Measurements from ENCODE around the gene TLR9.
"Not testable (repeated sequence)": the region's sequence is repeated elsewhere in the genome, so short reads cannot be mapped to it uniquely, and the experiment has no call there.

The TLR9 gene

DNA sequence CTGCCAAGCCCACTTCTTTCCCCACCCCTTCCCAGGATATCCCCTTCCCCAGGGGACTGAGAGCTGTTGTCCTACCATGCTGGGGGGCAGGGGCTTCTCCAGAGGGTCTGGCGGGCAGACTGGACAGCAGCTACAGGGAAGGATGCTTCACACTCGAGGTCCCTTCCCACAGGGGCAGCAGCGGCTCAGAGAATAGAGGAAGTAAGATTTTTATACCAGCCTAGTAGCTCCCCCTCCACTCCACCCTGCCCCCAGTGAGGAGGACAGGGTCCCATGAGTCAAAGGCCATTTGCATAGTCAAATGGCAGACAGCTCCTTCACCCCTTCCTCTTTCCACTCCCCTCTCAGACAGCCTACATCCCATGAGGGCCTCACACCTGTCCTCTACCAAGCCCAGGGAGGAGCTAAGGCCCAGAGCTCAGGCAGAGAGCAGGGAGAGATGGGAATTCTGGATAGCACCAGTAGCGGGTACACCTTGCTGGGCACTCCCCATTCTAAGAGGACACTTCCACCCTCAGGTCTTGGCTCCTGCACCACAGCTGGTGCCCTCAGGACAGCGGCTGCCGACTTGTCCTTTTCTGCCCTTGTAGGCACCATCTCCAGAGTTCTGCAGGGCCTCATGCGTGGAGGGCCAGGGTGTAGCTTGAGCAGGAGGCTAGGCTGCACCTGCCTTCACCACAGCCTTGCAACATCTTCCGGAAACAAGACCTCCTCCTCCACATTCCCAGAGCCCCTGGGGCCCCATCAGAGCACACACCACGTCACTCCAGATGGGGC is at the start of gene TLR9:
Gene TLR9, minus strand, starts transcription at position 194 of the 777 bp plus-strand sequence. Its CDS starts 116 bp downstream, at position 78.
- no peak for DNase-seq

- not testable (repeated sequence) for DNase-seq
Observed at GRCh38 chr3:52274781-52275180, 49.3 kb upstream of the TLR9 start.

GRCh38 chr3:52272831-52273230 is 47.4 kb upstream of the TLR9 start:
- no peak for DNase-seq

DNA sequence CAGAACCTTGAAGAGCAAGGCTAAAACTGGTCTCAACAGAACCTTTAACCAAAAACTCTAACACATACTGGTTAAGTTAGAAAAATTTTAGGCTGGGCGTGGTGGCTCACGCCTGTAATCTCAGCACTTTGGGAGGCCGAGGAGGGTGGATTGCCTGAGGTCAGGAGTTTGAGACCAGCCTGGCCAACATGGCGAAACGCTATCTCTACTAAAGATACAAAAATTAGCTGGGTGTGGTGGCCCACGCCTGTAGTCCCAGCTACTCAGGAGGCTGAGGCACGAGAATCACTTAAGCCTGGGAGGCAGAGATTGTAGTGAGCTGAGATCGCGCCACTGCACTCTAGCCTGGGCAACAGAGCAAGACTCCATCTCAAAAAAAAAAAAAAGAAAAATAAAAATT is 46.7 kb upstream of the TLR9 start:
- DNase-seq, result not testable (repeated sequence)

- DNase-seq, result no peak
Observed at GRCh38 chr3:52270252-52270754, 44.9 kb upstream of the TLR9 start.

GRCh38 chr3:52269776-52270175 is 44.3 kb upstream of the TLR9 start:
- no peak for DNase-seq

- peak; percentile 46 for DNase-seq
Observed at GRCh38 chr3:52268036-52268435, 42.6 kb upstream of the TLR9 start.

GRCh38 chr3:52265387-52265786 is 39.9 kb upstream of the TLR9 start:
- DNase-seq, result no peak

DNA sequence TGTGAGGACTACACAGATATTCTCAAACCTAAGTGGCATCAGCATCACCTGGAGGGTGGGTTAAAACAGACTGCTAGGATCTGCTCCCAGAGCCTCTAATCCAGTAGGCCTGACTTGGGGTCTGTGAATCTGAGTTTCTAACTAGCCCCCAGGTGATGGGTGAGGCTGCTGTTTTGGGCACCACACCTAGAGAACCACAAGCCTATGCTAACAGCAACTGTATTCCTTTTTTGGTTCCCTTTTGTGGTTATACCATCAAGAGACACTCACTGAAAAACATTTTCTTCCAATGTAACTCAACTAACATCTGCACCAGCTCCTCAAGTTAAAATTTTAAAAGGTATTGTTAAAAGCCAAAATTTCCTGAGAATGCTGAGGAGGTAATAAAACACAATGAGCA is 37.0 kb upstream of the TLR9 start:
- DNase-seq, result no peak

DNA sequence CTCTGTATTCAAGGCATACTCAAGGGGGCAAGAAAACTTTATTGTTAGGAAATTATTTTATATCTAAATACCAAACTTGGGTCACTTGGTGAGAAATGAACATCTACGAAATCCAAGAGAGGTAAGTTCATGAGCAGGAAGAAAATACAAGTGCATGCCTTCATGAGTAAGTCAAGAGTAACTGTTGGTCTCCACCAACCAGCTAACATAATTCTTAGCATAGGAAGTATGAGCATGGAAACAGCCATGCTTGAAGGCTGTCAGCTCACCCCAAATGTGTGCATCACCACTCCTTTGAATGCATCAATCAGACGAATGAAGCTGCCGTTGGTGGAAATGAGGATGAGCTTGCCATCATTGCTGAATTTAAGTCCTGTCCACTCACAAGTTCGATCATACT is 34.0 kb upstream of the TLR9 start:
- DNase-seq, result no peak

DNA sequence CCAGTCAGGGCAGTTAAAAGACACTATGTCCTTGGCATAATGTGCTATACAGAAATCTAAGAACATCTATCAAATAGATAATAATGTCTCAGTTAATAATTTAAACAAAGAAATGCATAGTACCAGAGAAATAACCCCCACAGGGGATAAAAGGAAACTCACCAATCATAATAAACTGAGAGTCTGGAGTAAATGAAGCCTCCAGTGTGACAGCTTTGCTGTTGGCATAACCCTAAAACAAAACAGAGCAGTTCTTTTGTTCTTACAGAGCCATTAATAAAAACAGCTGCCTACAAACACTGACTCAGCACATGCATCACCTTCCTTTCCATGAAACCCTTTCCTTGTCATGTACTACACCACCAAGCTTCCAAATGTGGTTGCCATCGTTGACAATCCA is 33.6 kb upstream of the TLR9 start:
- DNase-seq, result no peak

- DNase-seq, result no peak
Observed at GRCh38 chr3:52257911-52258310, 32.5 kb upstream of the TLR9 start.

- DNase-seq, result no peak
Observed at GRCh38 chr3:52256622-52257021, 31.2 kb upstream of the TLR9 start.

- DNase-seq, result no peak
Observed at GRCh38 chr3:52256159-52256558, 30.7 kb upstream of the TLR9 start.

GRCh38 chr3:52254608-52255007 is 29.2 kb upstream of the TLR9 start:
- no peak for DNase-seq

- peak; percentile 89 for DNase-seq
Observed at GRCh38 chr3:52253314-52254304, 28.2 kb upstream of the TLR9 start.

DNA sequence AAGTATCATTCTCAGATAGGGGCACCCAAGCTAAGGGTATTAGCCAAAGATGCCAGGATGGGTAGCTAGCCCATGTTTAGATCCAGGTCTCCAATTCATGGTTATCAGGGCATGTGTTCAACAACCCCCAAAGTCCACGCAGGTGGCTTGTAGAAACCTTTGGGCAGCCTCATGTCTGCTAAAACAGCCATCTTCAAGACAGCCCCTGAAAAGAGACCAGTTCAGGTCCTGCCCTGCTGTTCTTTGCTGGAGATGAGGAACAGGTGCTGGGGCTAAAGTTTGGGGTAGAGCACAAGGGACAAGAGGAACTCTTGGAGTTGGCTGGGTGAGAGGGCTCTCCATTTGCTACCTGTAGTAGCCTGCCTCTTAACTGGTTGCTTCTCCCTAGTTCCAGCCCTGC is 24.7 kb upstream of the TLR9 start:
- no peak for DNase-seq

DNA sequence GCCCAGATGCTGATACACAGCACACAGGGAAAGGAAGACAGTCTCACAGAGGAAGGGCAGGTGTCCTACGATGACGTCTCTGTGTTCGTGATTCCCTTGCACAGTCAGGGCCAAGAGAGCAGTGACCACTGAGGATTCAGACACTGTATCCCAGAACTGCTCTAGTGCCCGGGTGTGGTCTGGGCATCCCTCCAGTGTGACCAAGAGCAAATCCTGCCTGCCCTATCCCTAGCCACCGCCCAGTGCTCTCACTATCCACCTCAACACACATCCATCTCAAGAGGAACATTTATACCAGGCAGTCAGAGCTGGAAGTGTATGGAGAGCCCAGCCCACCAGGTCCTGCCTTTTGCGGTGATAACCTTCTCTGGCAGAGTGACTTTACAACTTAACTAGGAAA is 24.2 kb upstream of the TLR9 start:
- DNase-seq, result no peak

GRCh38 chr3:52248816-52249547 is 23.5 kb upstream of the TLR9 start:
- no peak for DNase-seq

DNA sequence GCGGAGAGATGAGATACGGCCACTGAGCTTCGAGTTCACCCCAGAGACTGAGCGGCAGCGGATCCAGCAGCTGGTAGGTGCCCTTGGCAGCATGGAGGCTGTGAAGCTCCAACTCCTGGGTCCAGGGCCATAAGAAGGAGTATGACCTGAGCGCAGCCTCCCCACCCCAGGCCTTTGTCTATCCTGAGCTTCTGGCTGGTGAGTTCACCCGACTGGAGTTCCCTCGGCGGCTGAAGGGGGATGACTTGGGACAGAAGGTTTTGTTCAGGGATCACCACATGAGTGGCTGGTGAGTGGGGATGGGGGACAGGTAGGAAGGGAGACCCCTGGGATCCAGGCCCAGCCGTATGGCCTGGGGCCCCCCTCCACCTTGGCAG is 22.7 kb upstream of the TLR9 start:
- no peak for DNase-seq

GRCh38 chr3:52247409-52248164 is 22.1 kb upstream of the TLR9 start:
- no peak for DNase-seq

DNA sequence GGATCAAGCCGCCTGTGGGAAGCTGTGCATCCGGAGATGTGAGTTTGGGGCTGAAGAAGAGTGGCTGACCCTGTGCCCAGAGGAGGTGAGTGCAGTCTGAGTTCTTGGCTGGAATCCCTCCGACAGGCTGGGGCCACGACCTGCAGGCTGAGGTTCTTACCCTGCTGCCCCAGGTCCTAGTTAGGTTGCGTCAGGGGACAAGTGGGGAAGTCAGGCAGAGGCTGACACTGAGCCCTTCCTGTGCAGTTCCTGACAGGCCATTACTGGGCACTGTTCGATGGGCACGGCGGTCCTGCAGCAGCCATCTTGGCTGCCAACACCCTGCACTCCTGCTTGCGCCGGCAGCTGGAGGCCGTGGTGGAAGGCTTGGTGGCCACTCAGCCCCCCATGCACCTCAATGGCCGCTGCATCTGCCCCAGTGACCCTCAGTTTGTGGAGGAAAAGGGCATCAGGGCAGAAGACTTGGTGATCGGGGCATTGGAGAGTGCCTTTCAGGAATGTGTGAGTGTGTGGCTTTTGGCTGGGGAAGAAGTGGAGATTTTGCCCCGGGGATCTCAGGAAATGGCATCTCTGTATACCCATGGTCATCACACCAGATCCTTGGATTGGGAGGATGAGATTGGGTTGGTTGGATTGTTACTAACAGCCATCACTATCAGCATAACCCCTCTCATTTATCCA is 21.4 kb upstream of the TLR9 start:
- peak; percentile 40 for DNase-seq

All from activated CD4-positive, alpha-beta T cell treated with anti-CD3 and anti-CD28 coated beads, Interleukin-2, Interleukin-6, amounts not matched to agents 100 ng/mL and 50 ng/mL, durations not matched to agents 16 hours and 8 hours (primary cell).